GM23338 (cell line): Measurements from ENCODE around the gene HBS1L. TPM values are rescaled to one million over a fixed set of nuclear protein-coding genes. Genes with fewer than 3 reads are reported as not detected.

ENCODE experiments used
- ATAC-seq: fragments of 200-7000 bp; cut with Tn5 transposase; 3 replicates; pipeline ENCODE4 v1.9.1; 2020
- DNase-seq: peaks from one replicate; pipeline ENCODE4 v3.0.0-alpha.2; 2015; ENCODE audit warnings: low spot score
- H2AFZ ChIP-seq: fragments of 200-600 bp; sonication (generic); 2 replicates; pipeline ENCODE4 v1.8.0; 2016; ENCODE audit warnings: antibody characterized with exemption, mild to moderate bottlenecking, moderate library complexity
- H3F3A ChIP-seq: fragments of 200-600 bp; sonication (generic); replicated peaks from 2 replicates; pipeline ENCODE4 v1.8.0; 2017; ENCODE audit warnings: antibody characterized with exemption, mixed run types, low read depth
- H3K27ac ChIP-seq: fragments of 200-600 bp; sonication (generic); 2 replicates; pipeline ENCODE4 v1.6.1; 2016; ENCODE audit warnings: low read depth
- H3K27me3 ChIP-seq: fragments of 200-600 bp; sonication (generic); 2 replicates; pipeline ENCODE4 v1.8.0; 2016; ENCODE audit warnings: mild to moderate bottlenecking, mixed run types, moderate library complexity; ENCODE audit not compliant: insufficient read depth
- H3K36me3 ChIP-seq: fragments of 200-600 bp; sonication (generic); 2 replicates; pipeline ENCODE4 v1.8.0; 2016; ENCODE audit warnings: mild to moderate bottlenecking; ENCODE audit not compliant: insufficient read depth
- H3K4me1 ChIP-seq: fragments of 200-600 bp; sonication (generic); 2 replicates; pipeline ENCODE4 v1.8.0; 2016; ENCODE audit warnings: mild to moderate bottlenecking, moderate library complexity; ENCODE audit not compliant: insufficient read depth
- H3K4me2 ChIP-seq: fragments of 200-600 bp; sonication (generic); 2 replicates; pipeline ENCODE4 v1.7.1; 2017; ENCODE audit warnings: mixed run types
- H3K4me3 ChIP-seq: fragments of 200-600 bp; sonication (generic); 2 replicates; pipeline ENCODE4 v1.6.1; 2016; ENCODE audit warnings: mixed run types
- H3K79me2 ChIP-seq: fragments of 200-600 bp; sonication (generic); replicated peaks from 2 replicates; pipeline ENCODE4 v1.8.0; 2017; ENCODE audit warnings: mild to moderate bottlenecking; ENCODE audit not compliant: insufficient read depth
- H3K9me2 ChIP-seq: fragments of 200-600 bp; sonication (generic); 2 replicates; pipeline ENCODE4 v1.8.0; 2017; ENCODE audit not compliant: insufficient read depth
- H4K20me1 ChIP-seq: fragments of 200-600 bp; sonication (generic); replicated peaks from 2 replicates; pipeline ENCODE4 v1.8.0; 2017; ENCODE audit warnings: mild to moderate bottlenecking; ENCODE audit not compliant: insufficient read depth
- H3K27ac Mint-ChIP-seq: 2 replicates; pipeline ENCODE4 v1.8.0; 2020; ENCODE audit warnings: inconsistent platforms, mild to moderate bottlenecking, moderate library complexity, mixed read lengths
- H3K27me3 Mint-ChIP-seq: 3 replicates; pipeline ENCODE4 v1.8.0; 2022; ENCODE audit warnings: low read depth, mild to moderate bottlenecking, moderate library complexity, mixed read lengths, inconsistent platforms; ENCODE audit not compliant: insufficient read depth, poor library complexity
- H3K36me3 Mint-ChIP-seq: 3 replicates; pipeline ENCODE4 v1.8.0; 2021; ENCODE audit warnings: low read depth, mild to moderate bottlenecking, inconsistent platforms, moderate library complexity, mixed read lengths
- H3K4me1 Mint-ChIP-seq: 3 replicates; pipeline ENCODE4 v1.8.0; 2020; ENCODE audit warnings: mild to moderate bottlenecking, inconsistent platforms, mixed read lengths
- H3K4me3 Mint-ChIP-seq: 3 replicates; pipeline ENCODE4 v1.8.0; 2021; ENCODE audit warnings: moderate library complexity, mild to moderate bottlenecking, inconsistent platforms, mixed read lengths
- H3K9me3 Mint-ChIP-seq: 3 replicates; pipeline ENCODE4 v1.8.0; 2020; ENCODE audit warnings: moderate library complexity, mild to moderate bottlenecking, inconsistent platforms, mixed read lengths
- CREB1 ChIP-seq: fragments of 250-450 bp; sonication (Bioruptor Pico); IDR thresholded peaks from 2 replicates; pipeline ENCODE4 v1.5.0; 2020; ENCODE audit warnings: low read depth, mild to moderate bottlenecking, moderate library complexity
- CTCF ChIP-seq, 2 experiments: fragments of 200-600 bp in 1 of 2; sonication (generic) in 1 of 2; conservative IDR thresholded peaks; 2 replicates each; pipeline versions ENCODE4 v1.5.1 to v1.6.1; 2016 to 2017; ENCODE audit warnings: antibody characterized with exemption in 2 of 2, low read depth in 2 of 2, mild to moderate bottlenecking in 2 of 2, moderate library complexity in 1 of 2
- EZH2 ChIP-seq: fragments of 200-600 bp; sonication (generic); IDR thresholded peaks from one replicate; pipeline ENCODE4 v1.8.0; 2017; ENCODE audit warnings: antibody characterized with exemption, mild to moderate bottlenecking, low read depth; ENCODE audit not compliant: unreplicated experiment
- EZH2phosphoT487 ChIP-seq: fragments of 200-600 bp; sonication (generic); IDR thresholded peaks from one replicate; pipeline ENCODE4 v1.8.1; 2018; ENCODE audit warnings: antibody characterized with exemption; ENCODE audit not compliant: unreplicated experiment
- JUNB ChIP-seq: IDR thresholded peaks from one replicate; pipeline ENCODE4 v1.6.1; 2016; ENCODE audit warnings: antibody characterized with exemption; ENCODE audit not compliant: unreplicated experiment
- NANOG ChIP-seq: IDR thresholded peaks from 2 replicates; pipeline ENCODE4 v1.6.1; 2016; ENCODE audit warnings: antibody characterized with exemption, borderline replicate concordance
- POLR2AphosphoS5 ChIP-seq: IDR thresholded peaks from 2 replicates; pipeline ENCODE4 v1.6.1; 2016; ENCODE audit warnings: antibody characterized with exemption, low read depth
- REST ChIP-seq: IDR thresholded peaks from one replicate; pipeline ENCODE4 v1.6.1; 2018; ENCODE audit warnings: antibody characterized with exemption; ENCODE audit not compliant: unreplicated experiment
- STAT1 ChIP-seq: IDR thresholded peaks from one replicate; pipeline ENCODE4 v1.6.1; 2016; ENCODE audit warnings: antibody characterized with exemption; ENCODE audit not compliant: unreplicated experiment
- ZNF114 ChIP-seq: fragments of 250-450 bp; sonication (Bioruptor Pico); IDR thresholded peaks from 2 replicates; pipeline ENCODE4 v1.5.0; 2020; ENCODE audit warnings: mild to moderate bottlenecking, moderate library complexity
- ZNF331 ChIP-seq: fragments of 250-450 bp; sonication (Bioruptor Pico); IDR thresholded peaks from 2 replicates; pipeline ENCODE4 v1.5.0; 2020; ENCODE audit warnings: low read depth, mild to moderate bottlenecking, moderate library complexity
- polyA plus RNA-seq: library from polyadenylated mRNA; unstranded; fragments of >200 nt; fragmentation: Nextera tagmentation; extraction: Ambion mirVana; gene quantifications from 2 replicates; pipeline ENCODE4 v1.2.1, GENCODE V29; 2016
- total RNA-seq: library from RNA; depleted of rRNA; stranded (reverse); fragments of >200 nt; shearing (Covaris generic); gene quantifications from 2 replicates; pipeline ENCODE4 v1.2.3, GENCODE V29; 2014
- TF ChIP-seq, protein P1 (sequence below): fragments of 250-450 bp; sonication (Bioruptor Pico); IDR thresholded peaks from 2 replicates; pipeline ENCODE4 v1.5.0; 2020; ENCODE audit warnings: mild to moderate bottlenecking, moderate library complexity
- TF ChIP-seq, protein P2 (sequence below): IDR thresholded peaks from 2 replicates; pipeline ENCODE4 v1.6.1; 2016; ENCODE audit warnings: antibody characterized with exemption

Gene HBS1L
- total and polyA plus RNA-seq, 2 experiments from 2014 or later = 59.9 to 94.1 TPM

- H3K9me3 Mint-ChIP-seq = no peaks in the 10 kb centered on the region
- H3K9me2 ChIP-seq = peaks cover 7% of the 10 kb centered on the region
Measured at GRCh38 chr6:134951494-134952263, 102.9 kb downstream of the HBS1L start.

More at GRCh38 chr6:134951494-134952263, 102.9 kb downstream of the HBS1L start:
- no peak for ATAC-seq
- H3K27ac Mint-ChIP-seq = no peak overlapping the region
- no peak overlapping the region for H3K4me2 ChIP-seq
- DNase-seq = no peak
- H3K4me1 ChIP-seq = no peaks in the 10 kb centered on the region
- no peak for TF ChIP-seq STAT1
- no peak for TF ChIP-seq POLR2AphosphoS5
- no peak for TF ChIP-seq ZNF331 (CRISPR knock-in tag)
- TF ChIP-seq, protein P1, sequence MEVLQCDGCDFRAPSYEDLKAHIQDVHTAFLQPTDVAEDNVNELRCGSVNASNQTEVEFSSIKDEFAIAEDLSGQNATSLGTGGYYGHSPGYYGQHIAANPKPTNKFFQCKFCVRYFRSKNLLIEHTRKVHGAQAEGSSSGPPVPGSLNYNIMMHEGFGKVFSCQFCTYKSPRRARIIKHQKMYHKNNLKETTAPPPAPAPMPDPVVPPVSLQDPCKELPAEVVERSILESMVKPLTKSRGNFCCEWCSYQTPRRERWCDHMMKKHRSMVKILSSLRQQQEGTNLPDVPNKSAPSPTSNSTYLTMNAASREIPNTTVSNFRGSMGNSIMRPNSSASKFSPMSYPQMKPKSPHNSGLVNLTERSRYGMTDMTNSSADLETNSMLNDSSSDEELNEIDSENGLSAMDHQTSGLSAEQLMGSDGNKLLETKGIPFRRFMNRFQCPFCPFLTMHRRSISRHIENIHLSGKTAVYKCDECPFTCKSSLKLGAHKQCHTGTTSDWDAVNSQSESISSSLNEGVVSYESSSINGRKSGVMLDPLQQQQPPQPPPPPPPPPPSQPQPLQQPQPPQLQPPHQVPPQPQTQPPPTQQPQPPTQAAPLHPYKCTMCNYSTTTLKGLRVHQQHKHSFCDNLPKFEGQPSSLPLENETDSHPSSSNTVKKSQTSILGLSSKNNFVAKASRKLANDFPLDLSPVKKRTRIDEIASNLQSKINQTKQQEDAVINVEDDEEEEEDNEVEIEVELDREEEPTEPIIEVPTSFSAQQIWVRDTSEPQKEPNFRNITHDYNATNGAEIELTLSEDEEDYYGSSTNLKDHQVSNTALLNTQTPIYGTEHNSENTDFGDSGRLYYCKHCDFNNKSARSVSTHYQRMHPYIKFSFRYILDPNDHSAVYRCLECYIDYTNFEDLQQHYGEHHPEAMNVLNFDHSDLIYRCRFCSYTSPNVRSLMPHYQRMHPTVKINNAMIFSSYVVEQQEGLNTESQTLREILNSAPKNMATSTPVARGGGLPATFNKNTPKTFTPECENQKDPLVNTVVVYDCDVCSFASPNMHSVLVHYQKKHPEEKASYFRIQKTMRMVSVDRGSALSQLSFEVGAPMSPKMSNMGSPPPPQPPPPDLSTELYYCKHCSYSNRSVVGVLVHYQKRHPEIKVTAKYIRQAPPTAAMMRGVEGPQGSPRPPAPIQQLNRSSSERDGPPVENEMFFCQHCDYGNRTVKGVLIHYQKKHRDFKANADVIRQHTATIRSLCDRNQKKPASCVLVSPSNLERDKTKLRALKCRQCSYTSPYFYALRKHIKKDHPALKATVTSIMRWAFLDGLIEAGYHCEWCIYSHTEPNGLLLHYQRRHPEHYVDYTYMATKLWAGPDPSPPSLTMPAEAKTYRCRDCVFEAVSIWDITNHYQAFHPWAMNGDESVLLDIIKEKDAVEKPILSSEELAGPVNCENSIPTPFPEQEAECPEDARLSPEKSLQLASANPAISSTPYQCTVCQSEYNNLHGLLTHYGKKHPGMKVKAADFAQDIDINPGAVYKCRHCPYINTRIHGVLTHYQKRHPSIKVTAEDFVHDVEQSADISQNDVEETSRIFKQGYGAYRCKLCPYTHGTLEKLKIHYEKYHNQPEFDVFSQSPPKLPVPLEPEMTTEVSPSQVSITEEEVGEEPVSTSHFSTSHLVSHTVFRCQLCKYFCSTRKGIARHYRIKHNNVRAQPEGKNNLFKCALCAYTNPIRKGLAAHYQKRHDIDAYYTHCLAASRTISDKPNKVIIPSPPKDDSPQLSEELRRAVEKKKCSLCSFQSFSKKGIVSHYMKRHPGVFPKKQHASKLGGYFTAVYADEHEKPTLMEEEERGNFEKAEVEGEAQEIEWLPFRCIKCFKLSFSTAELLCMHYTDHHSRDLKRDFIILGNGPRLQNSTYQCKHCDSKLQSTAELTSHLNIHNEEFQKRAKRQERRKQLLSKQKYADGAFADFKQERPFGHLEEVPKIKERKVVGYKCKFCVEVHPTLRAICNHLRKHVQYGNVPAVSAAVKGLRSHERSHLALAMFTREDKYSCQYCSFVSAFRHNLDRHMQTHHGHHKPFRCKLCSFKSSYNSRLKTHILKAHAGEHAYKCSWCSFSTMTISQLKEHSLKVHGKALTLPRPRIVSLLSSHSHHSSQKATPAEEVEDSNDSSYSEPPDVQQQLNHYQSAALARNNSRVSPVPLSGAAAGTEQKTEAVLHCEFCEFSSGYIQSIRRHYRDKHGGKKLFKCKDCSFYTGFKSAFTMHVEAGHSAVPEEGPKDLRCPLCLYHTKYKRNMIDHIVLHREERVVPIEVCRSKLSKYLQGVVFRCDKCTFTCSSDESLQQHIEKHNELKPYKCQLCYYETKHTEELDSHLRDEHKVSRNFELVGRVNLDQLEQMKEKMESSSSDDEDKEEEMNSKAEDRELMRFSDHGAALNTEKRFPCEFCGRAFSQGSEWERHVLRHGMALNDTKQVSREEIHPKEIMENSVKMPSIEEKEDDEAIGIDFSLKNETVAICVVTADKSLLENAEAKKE (CRISPR knock-in tag) = no peak
- TF ChIP-seq EZH2phosphoT487 = no peak
- no peak for TF ChIP-seq ZNF114 (CRISPR knock-in tag)
- TF ChIP-seq REST = no peak
- no peak for TF ChIP-seq CTCF (conservative IDR thresholded peaks at IDR 0.05; ENCODE audit: low read depth in 2 of 2)
- TF ChIP-seq, protein P2, sequence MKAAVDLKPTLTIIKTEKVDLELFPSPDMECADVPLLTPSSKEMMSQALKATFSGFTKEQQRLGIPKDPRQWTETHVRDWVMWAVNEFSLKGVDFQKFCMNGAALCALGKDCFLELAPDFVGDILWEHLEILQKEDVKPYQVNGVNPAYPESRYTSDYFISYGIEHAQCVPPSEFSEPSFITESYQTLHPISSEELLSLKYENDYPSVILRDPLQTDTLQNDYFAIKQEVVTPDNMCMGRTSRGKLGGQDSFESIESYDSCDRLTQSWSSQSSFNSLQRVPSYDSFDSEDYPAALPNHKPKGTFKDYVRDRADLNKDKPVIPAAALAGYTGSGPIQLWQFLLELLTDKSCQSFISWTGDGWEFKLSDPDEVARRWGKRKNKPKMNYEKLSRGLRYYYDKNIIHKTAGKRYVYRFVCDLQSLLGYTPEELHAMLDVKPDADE = no peak
- TF ChIP-seq CREB1 = no peak
- TF ChIP-seq EZH2 = no peak
- TF ChIP-seq JUNB = no peak
- no peak for TF ChIP-seq NANOG
- no peak overlapping the region for H3K27ac ChIP-seq
- no peaks in the 10 kb centered on the region for H3K27me3 ChIP-seq
- H3K36me3 Mint-ChIP-seq = no peaks in the 10 kb centered on the region
- H3K36me3 ChIP-seq = no peaks in the 10 kb centered on the region
- H3K4me3 Mint-ChIP-seq = no peak overlapping the region
- no peaks in the 10 kb centered on the region for H3K79me2 ChIP-seq
- H3K4me1 Mint-ChIP-seq = no peaks in the 10 kb centered on the region; the same call in 1 of the 3 replicates
- no peaks in the 10 kb centered on the region; the same call in 1 of the 2 replicates for H4K20me1 ChIP-seq
- H2AFZ ChIP-seq = no peak overlapping the region
- H3K27me3 Mint-ChIP-seq = peaks cover 4% of the 10 kb centered on the region
- H3F3A ChIP-seq = no peaks in the 10 kb centered on the region
- no peak overlapping the region for H3K4me3 ChIP-seq
